ENCODE measurements around the gene UVRAG.

The UVRAG gene

DNA sequence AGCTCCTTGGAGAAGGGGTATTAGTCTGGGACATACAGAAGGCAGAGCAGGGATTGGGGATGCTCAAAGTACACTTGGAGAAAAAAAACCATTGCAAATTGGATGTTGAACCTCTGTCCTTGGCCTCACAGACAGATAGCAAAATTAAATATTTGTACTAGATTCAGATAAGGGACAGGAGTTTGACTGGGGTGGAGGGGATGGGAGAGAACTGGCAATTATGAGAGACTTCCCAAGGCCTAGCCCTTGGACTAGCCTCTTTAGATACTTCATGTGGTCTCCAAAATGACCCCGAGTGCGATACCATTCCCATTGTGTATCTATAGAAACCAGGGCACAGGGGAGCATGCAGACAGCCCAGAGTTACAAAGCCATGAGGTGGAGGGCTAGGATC, 30.9 kb upstream of the UVRAG start:
- DNase-seq: no peak

DNA sequence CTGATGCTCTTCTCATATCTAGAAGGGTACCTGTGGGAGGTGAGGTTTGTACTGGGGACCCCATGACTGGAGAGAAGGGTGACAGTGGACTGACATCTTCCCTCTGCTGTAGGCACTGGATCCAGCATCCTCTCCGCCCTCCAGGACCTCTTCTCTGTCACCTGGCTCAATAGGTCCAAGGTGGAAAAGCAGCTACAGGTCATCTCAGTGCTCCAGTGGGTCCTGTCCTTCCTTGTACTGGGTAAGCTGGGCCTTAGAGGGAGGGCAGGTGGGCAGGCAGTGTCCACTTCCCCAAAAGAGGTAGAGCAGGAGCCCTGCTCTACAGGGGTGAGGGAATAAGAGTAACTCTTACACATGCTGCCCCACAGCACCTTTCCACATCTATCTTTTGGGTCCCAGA, 30.5 kb upstream of the UVRAG start:
- DNase-seq: no peak

DNA sequence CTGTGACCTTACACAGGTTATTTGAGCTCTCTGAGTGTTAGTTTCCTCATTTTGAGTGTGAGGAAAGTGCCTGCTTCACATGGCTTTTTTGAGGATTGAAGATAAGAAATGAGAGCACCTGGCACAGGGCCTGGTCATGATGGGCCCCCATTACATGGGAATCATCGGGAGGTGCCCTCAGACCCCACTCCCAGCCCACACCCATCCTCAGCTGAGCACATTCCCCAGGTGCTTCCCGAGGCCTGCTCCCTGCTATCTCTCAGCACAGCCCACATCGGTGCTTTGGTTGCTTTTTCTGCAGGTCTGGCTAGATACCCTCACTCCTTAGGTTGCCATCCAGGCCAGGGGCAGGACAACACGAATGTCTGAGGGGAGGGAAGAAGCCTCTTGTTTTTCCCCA, 29.8 kb upstream of the UVRAG start:
- no peak for DNase-seq

DNA sequence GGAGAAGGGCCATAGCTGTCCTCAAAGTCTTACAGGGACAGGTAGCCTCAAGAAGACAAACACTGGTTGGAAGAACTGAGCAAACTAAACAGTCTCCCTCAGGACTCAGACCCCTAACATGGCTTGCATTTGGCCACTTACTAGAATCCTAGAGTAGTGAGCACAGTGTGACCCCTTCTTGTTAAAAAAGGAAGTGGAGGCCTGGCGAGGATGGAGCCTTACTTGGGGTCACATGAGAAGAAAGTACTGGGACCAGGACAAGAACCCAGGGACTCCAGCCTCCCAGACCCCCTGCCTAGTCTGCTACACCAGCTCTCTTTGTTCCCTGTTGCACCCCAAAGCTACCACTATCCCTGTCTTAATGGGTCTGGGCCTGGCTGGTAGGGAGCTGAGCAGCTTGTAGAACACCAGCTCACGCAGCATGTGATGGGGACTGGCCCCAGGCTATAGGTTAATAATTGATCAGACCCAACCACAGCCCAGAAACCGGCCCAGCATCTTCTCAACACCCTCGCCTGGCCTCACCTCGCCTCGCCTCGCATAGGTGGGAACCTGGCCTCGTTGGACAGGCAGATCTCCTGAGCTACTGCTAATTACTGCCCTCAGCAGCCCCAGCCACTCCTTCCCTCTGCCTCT, 28.8 kb upstream of the UVRAG start:
- DNase-seq: no peak

DNA sequence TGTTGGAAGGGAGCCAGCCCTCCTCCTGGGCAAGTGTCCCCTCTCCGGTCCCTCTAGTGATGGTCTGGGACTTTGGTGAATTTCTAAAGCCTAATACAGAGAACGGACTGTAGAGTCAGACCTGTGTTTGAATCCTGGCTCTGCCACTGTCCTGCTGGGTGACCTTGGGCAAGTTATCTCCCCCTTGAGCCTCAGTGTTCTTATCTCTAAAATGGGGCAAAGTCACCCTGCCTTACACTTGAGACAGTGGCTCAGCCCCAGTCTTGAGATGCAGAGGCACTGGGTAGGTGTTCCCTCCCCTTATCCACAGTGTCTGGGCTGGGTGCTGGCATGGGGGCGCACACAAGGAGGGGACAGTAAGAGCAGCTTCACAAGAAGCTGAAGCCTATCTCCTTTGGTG, 25.5 kb upstream of the UVRAG start:
- no peak for DNase-seq

DNA sequence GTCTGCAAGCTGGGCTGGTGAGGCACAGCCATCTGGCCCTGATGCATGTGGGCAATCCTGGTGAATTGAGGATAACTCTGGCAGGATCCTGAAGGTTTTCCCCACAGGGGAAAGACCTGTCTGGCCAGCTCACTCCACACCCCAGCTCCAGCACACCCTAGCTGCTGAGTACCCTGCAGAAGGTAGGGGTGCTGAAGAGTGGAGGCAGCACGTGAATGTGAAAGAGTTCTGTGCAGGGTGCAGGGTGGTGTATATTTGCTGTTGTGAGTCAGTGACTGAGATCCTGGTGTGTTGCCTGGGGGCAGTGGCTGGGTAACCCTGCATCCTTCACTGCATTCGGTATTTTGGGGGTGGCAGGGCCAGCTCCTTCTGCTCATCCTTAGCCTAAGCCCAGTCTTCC, 24.0 kb upstream of the UVRAG start:
- DNase-seq: no peak

DNA sequence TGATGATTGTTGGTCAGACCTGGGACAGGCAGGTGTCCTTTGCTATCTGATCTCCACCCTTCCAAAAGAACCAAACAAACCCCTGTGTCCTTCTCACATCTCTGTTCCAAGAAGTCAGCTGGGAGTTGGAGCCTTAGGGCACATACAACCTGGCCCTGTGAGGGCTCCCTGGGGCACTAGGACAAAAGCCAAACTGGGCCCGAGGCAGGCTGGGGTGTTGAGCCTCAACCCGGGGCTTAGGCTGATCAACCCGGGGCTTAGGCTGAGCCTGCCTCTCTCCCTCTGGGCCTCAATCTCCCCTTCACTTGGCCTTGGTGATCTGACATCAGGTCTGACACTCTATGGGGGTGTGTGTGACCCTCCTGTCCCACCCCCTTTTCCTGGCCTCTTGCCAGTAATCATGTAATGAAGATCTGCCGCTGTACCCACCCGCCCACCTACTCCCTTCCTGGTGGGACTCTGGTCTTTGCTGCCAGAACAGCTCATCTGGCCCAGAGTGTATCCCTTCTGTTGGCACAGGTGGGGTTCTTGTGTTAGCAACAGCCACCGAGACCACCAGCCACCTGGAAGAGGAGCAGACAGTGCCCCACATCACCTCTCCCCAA, 22.8 kb upstream of the UVRAG start:
- DNase-seq: no peak

DNA sequence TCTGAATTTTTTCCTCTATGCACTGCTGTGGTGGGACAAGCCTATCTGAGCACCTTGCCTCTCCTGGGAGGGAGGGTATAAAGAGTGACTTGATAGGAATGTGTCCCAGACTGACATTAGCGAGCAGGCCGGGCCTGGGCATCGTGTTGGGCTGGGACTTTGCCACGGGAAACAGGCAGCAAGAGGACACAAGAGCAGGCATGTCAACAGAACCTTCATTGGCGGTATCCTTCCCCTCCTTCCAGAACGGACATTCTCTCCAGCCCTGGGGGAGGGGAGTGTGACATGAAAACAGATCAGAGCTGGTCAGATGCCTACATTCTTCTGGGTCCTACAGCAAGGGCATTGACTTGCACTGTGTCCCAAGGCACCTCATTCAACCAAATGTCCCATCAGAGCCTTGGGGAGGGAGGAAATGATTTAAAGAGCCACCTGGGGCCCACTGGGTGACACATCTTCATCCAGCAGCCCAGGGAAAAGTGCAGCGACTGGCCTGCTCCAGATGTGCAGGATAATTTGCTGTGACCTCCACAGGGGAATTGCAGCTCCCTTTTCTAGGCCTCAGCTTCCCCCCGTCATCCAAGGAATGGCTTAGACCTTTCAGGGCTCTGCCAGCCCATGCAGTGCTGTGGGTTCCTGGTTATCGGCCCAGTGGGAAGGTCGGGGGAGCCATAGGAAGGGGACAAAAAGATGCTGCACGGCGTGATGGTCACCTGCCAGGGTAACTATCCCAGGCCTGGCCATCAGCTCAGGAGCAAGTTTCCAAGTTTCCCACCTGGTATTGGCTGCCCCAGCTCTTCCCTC, 21.8 kb upstream of the UVRAG start:
- no peak for DNase-seq

DNA sequence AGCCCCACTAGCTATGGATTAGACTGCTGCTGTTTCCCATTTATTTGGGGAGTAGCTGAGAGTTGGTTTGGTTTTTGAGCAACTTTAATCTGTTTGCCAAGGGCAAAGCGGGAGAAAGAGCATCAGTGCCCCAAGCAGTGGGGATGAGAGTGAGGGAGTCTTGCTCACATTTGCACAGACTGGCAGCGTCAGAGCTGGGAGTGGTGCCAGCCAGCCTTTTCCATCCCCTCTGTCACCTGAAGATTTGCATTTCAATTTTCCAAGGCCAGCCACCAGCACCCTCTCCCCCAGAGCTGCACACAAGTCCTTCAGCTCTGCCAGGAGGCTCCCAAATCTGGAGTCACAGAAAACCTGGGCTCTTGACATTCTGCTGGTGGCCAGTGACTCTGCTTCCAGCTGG, 21.0 kb upstream of the UVRAG start:
- DNase-seq: no peak

DNA sequence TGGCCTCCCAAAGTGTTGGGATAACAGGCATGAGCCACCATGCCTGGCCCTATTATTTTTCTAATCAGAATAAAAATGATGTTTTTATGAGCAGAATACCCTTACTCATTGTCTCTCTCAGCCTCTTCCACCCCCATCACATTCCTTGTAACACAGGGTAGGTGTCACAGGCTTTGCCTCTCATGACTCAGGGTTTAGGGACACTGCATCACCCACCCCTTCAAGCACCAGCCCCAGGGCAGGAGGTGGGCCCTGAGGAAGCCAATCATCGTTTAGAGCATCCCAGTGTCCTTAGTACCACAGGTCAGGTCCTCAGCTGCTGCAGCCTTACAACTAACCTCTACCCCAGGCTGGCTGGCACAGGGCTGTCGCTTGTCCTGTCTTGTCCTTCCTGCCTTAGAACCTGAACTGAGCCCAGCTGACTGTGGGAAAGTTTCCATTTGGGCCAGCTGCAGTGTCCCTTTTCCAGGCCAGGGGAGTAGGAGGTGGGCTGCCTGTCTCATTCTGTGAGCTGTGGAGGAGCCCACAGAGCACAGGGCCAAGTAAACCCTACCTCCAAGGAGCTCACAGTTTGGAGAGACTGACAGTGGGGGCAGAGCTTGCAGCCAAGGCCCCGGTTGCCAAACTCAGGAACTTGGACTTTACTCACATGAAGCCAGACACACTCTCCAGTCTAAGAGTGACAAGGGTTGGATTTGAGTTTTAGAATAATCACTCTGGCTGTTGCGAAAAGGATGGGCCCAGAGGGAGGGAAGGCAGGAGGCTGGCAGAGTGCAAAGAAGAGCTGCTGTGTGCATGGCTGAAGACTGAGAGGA, 19.5 kb upstream of the UVRAG start:
- DNase-seq: no peak

DNA sequence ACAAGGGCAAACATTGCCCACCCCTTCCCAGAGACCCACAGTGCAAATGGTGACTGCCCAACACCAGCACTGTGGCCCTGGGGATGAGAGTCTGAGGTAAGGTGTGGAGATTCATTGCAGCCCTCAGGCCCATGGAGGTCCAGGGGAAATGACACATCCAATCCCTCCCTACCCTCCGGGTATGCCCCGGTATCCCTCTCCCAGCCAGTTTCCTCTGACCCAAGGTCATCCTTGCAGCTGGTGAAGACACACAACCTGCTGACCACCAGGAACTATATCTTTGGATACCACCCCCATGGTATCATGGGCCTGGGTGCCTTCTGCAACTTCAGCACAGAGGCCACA, 18.9 kb upstream of the UVRAG start:
- DNase-seq: no peak

DNA sequence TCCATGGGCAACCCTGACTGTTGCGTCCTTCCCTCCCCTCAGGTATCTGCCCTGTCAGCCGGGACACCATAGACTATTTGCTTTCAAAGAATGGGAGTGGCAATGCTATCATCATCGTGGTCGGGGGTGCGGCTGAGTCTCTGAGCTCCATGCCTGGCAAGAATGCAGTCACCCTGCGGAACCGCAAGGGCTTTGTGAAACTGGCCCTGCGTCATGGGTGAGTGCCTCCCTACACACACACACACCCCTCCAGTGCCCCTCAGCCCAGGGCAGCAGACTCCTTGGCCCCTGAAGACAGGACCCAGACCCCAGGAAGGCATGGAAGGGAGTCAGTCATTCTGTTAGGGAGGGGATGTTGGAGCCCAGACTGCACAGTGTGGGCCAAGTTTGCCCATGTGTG, 17.9 kb upstream of the UVRAG start:
- DNase-seq: no peak

DNA sequence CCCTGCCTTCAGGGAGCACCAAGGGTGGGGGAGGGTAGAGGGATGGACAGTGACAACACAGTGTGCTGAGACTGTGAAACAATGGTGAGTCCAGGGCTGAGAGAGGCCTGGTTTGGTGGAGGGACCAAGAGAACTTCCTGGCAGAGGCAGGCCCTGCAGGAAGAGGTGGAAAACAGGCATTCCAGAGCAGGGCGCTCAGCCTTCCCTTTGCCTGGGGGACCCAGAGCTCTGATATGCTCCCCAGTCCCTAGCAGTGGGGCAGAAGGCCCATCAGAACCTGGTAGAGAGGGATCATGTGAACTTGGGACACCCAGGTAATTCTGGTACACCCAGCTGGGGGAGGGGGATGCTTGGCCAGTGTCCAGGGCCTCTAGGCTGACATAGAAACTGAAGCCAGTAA, 17.2 kb upstream of the UVRAG start:
- no peak for DNase-seq

DNA sequence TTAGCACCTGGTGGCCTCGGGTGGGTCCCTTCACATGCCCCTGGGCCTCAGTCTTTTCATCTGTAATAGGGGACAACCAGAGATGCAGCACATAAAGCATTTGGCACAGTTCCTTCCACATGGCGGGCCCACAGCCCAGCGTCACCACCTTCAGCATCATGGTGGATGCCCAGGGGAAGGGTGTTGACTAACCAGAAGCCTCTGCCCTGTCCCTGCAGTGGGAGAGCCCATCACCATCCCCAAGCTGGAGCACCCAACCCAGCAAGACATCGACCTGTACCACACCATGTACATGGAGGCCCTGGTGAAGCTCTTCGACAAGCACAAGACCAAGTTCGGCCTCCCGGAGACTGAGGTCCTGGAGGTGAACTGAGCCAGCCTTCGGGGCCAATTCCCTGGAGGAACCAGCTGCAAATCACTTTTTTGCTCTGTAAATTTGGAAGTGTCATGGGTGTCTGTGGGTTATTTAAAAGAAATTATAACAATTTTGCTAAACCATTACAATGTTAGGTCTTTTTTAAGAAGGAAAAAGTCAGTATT, 14.8 kb upstream of the UVRAG start:
- DNase-seq: no peak

DNA sequence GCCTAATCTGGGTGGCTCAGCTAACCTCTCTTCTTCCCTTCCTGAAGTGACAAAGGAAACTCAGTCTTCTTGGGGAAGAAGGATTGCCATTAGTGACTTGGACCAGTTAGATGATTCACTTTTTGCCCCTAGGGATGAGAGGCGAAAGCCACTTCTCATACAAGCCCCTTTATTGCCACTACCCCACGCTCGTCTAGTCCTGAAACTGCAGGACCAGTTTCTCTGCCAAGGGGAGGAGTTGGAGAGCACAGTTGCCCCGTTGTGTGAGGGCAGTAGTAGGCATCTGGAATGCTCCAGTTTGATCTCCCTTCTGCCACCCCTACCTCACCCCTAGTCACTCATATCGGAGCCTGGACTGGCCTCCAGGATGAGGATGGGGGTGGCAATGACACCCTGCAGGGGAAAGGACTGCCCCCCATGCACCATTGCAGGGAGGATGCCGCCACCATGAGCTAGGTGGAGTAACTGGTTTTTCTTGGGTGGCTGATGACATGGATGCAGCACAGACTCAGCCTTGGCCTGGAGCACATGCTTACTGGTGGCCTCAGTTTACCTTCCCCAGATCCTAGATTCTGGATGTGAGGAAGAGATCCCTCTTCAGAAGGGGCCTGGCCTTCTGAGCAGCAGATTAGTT, 14.2 kb upstream of the UVRAG start:
- DNase-seq: no peak

DNA sequence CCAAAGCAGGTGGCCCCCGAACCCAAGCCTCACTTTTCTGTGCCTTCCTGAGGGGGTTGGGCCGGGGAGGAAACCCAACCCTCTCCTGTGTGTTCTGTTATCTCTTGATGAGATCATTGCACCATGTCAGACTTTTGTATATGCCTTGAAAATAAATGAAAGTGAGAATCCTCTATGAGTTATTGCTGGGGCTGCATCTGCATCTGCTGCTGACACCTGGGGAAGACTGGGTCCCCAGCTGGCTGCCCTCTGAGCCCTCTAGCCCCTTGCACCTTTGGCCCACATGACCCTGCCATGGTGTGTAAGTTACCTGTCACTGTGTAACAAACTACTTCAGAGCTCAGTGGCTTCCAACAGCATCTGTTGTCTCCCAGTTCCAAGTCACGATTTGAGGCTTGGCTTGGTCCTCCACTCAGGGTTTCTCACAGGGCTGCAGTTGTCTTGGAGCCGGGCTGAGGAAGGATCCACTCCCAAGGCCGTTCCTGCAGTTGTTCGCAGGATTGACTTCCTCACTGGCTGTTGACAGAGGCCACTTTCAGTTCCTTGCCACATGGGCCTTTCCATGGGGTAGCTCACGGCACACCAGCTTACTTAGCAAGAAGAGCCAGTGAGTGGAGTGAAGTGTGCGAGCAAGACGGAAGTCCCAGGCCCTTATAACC, 13.5 kb upstream of the UVRAG start:
- peak; percentile 83 to 91 for DNase-seq

DNA sequence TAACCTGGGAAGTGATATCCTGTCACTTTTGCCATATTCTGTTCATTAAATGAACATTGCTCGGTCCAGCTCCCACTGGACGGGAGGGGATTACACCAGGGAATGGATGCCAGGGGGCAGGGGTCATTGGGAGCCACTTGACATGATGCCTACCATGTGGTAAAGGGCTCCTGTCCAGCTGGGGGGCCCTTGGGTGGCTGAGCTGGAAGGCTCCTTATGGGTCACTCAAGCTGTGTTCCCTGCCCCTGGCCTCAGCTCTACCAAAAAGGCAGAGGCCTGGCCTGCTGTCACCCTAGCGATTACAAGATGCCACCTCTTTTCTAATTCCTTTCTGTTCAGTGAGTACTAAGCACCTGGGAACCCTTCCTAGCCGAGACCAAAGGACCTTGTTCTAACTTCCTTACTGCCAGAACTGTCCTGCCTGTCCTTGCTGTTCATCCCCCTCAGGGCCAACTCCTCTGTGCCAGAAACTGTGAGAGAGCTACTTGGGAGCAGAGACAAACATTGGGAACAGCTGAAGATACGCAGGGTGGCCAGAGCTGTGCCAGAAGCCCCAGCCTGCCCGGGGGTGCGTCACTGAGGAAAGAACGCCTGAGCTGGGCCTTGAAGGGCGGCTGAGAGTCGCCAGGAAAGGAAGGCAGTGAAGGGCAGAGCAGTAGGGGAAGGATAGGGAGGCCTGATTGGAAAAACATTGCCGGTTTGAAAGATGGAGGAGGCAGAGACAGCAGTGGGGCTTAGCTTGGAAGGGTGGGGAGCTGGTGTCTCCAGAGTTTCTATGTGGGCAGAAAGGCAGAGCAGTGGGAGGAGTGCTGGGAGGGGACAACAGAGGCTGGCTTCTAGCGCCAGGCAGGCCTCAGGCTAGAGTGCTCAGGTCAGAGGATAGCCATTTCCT, 12.7 kb upstream of the UVRAG start:
- DNase-seq: no peak

DNA sequence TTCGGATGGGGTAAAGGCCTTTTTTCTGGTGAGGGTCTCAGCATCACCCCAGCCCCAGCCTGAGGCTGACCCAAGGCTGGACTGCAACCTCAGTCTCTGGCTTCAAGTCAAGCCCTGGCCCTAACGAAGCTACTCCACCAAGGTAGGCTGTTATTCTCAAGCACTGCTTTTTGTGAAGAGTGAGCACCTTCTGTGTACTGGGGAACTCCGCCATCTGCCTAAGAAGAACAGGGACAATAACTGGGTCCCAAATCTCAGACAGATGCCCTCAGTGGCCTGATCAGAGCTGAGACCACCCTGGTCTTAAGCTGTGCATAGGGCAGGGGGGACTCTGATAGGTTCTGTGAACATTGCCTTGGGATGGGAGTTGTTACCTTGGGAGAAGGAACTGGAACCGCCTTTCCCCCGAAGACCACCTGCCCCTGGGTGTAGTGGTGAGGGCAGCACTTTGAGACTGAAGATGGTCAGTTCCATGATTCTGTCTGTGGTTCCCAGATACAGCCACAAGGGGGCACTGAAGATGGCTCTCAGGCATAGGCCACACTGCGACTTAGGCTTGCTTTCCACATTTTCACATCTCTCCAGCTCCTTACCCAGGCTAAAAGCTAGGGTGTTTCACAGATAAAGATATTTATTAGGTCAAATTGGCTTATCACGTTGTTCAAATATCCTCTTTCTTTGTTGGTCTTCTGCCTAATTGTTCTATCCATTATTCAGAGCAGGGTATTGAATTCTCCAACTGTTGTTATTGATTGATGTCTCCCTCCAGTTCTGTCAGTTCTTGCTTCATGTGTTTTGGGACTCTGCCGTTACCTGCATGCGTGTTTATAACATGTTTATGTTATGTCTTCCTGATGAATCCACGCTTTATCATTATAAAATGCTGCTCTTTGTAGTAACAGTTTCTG, 11.8 kb upstream of the UVRAG start:
- peak; percentile 80 to 82 for DNase-seq

DNA sequence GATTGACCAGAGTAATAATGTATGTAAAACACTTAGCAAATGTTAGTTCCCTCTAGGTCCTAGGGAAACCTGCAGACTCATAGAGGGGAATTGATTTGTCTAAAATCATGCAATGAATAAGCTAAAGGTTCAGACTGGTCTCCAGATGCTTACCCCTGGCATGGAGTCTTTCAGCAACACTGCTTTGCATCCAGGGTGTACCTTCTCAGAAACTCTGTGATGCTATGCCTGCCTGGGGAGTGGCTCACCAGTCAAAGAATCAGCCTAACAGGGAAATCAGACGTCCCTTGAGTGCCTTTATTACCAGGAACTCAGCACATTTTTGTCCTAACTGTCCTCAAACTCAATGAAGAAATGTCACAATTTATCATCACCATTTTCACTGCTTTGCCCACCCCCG, 5.9 kb upstream of the UVRAG start:
- DNase-seq: no peak

DNA sequence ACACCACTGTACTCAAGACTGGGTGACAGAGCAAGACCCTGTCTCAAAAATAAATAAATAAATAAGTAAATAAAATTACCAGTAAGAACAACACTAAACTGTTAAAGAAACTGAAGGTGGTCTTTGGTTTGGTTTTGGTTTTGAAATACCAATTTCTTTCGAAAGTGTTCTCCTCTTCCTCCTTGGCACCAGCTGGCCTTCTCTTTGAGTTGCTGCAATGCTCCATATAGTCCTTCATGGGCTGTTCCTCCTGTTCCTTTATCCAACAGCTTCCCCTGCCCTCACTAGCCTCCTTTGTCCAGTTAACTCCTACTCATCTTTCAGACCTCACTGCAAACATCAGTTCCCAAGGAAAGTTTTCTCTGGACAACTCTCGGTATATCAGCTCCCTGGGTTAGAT, 5.0 kb upstream of the UVRAG start:
- DNase-seq: peak; percentile 52 to 55
